Heart left ventricle (tissue), 16 donors: ENCODE measurements around the gene TCFL5. TPM values are rescaled to one million over a fixed set of nuclear protein-coding genes. Genes with fewer than 3 reads are reported as not detected.

ENCODE experiments used
- ATAC-seq, 4 donors: fragments of 200-7000 bp; cut with Tn5 transposase; one replicate each; pipeline ENCODE4 v1.9.1; 2020 to 2022; ENCODE audit warnings: moderate library complexity in 4 of 4, mild to moderate bottlenecking in 3 of 4, moderate number of reproducible peaks in 1 of 4
- DNase-seq, 5 donors: peaks; one replicate each; pipeline ENCODE4 v3.0.0-alpha.2; 2020
- H3K27ac ChIP-seq, 12 donors: fragments of 200-600 bp; sonication (generic) in 4 of 12; one replicate each; pipeline versions ENCODE4 v1.5.0 to v1.8.0; 2016 to 2022; ENCODE audit warnings: mild to moderate bottlenecking in 2 of 12
- H3K27me3 ChIP-seq, 9 donors: fragments of 200-600 bp; sonication (generic) in 2 of 9; one replicate each; pipeline versions ENCODE4 v1.5.1 to v1.8.0; 2016 to 2022; ENCODE audit warnings: mild to moderate bottlenecking in 3 of 9
- H3K36me3 ChIP-seq, 9 donors: fragments of 200-600 bp; sonication (generic) in 2 of 9; one replicate each; pipeline versions ENCODE4 v1.5.0 to v1.8.0; 2018 to 2022; ENCODE audit warnings: mild to moderate bottlenecking in 2 of 9
- H3K4me1 ChIP-seq, 12 donors: fragments of 200-600 bp; sonication (generic) in 4 of 12; one replicate each; pipeline versions ENCODE4 v1.5.0 to v1.8.0; 2016 to 2022; ENCODE audit warnings: mild to moderate bottlenecking in 3 of 12
- H3K4me3 ChIP-seq, 12 donors: fragments of 200-600 bp; sonication (generic) in 4 of 12; one replicate each; pipeline versions ENCODE4 v1.5.0 to v1.8.0; 2017 to 2022; ENCODE audit warnings: mild to moderate bottlenecking in 9 of 12, moderate library complexity in 4 of 12
- H3K9me3 ChIP-seq, 12 donors: fragments of 200-600 bp; sonication (generic) in 4 of 12; one replicate each; pipeline versions ENCODE4 v1.5.0 to v1.8.0; 2016 to 2022; ENCODE audit warnings: mild to moderate bottlenecking in 1 of 12
- CTCF ChIP-seq, 12 donors: fragments of 200-600 bp; sonication (generic) in 4 of 12; IDR thresholded peaks; one replicate each; pipeline versions ENCODE4 v1.5.0 to v1.8.0; 2018 to 2022; ENCODE audit warnings: antibody characterized with exemption in 12 of 12, mild to moderate bottlenecking in 5 of 12
- POLR2A ChIP-seq, 2 donors: fragments of 450-650 bp; IDR thresholded peaks; one replicate each; pipeline ENCODE4 v1.6.1; 2017; ENCODE audit warnings: antibody characterized with exemption in 2 of 2, mild to moderate bottlenecking in 2 of 2, moderate library complexity in 2 of 2
- WGBS, 4 donors: extraction: QIAGEN DNeasy Blood & Tissue Kit in 2 of 4; methylation state at CpG; one replicate each; pipeline versions ENCODE4 v1.1.5 to v1.1.7; 2013 to 2018; 5-methylcytosine and 5-hydroxymethylcytosine counted together
- intact Hi-C, 10 donors: fragments of 100-400 bp; cut with DNase I; formaldehyde crosslinking; loops; one replicate each; pipeline versions ENCODE4 v1.11.1 to v1.14.2; 2022
- polyA plus RNA-seq, 2 donors: library from polyadenylated mRNA; stranded (reverse); fragments of 200-250 nt; gene quantifications; one replicate each; pipeline ENCODE4 v1.2.3, GENCODE V29; 2013
- total RNA-seq, 9 donors: library from RNA; depleted of rRNA in 2 of 9; stranded (reverse); fragments of >200 nt in 2 of 9; fragmentation: NEBNext Ultra II Directional in 3 of 9; extraction: Animal tissue kit (Norgen Biotek cat#: 25700) in 3 of 9; gene quantifications; one replicate each; pipeline versions ENCODE4 v1.1.0 to v1.2.4, GENCODE V29; 2016 to 2023
- donor health status: ischemic (EF 13 %, LVEDD 7.1; RV severe dilation, severe dysfunction).
- donor health status: healthy with polysubstance abuse.
- donor health status: DM: no; HTN: yes; CAD: no.
- donor health status: DM: no; HTN: no; CAD: no.
- donor health status: ischemic (EF 25% LVEDD 6.9; RV normal size, moderate dysfunction).
- donor health status: ischemic (EF 25% LVEDD 5.7; RV mildly dilated, moderate dysfunction).
- donor health status: healthy.
- donor health status: DM: yes; HTN: yes; CAD: no.
- donor health status: ischemic (EF 35%, LVEDD 5.7; RV mildly dilated, moderate dysfunction).
- donor health status: nonischemic (EF 11% LVEDD 7.7; RV severe dilation, severe dysfunction).
- donor health status: DM: yes; HTN: yes; CAD: no.
- donor health status: PGD.
- donor health status: ischemic (EF 29% LVEDD 5.4; RV normal size, mild dysfunction).
- donor health status: nonischemic (EF 23%, LVEDD 6.1; RV moderate dilation, normal function).

Gene TCFL5
- total and polyA plus RNA-seq, 11 donors, result 2.5 to 8.2 (median 5.9) TPM

GRCh38 chr20:62846166-62846890 lies 15.3 kb downstream of the TCFL5 start:
- no peaks in the 10 kb centered on the region for H3K27me3 ChIP-seq
- DNase-seq (peak; percentile 64 to 82 (median 66)), ATAC-seq (peak in 3 of 4 donors; percentile 45 to 84 (median 66))
- no peak overlapping the region for H3K27ac ChIP-seq
- WGBS, 4 donors, result 83 to 89% (median 84%) methylated on average over 19 of the region's 19 CpGs
- H3K4me3 ChIP-seq, result no peak overlapping the region
- no peaks in the 10 kb centered on the region for H3K9me3 ChIP-seq
- no peaks in the 10 kb centered on the region for H3K4me1 ChIP-seq
- peaks cover 0 to 9% (median 3%) of the 10 kb centered on the region in 9 donors for H3K36me3 ChIP-seq
- TF ChIP-seq POLR2A (IDR thresholded peaks at IDR 0.05) (no peak), CTCF (IDR thresholded peaks at IDR 0.05) (no peak)
- intact Hi-C loops, result no loop called here

GRCh38 chr20:62845416-62846160 lies 16.0 kb downstream of the TCFL5 start:
- H3K4me1 ChIP-seq, result no peaks in the 10 kb centered on the region
- TF ChIP-seq POLR2A (IDR thresholded peaks at IDR 0.05) (no peak), CTCF (IDR thresholded peaks at IDR 0.05) (no peak)
- ATAC-seq (peak in 1 of 4 donors; percentile 54), DNase-seq (no peak)
- H3K27me3 ChIP-seq, result no peaks in the 10 kb centered on the region
- no peak overlapping the region for H3K27ac ChIP-seq
- H3K9me3 ChIP-seq, result no peaks in the 10 kb centered on the region
- H3K4me3 ChIP-seq, result no peak overlapping the region
- WGBS, 4 donors, result 86 to 93% (median 91%) methylated on average over 16 of the region's 16 CpGs
- H3K36me3 ChIP-seq, result peaks cover 0 to 5% (median 2%) of the 10 kb centered on the region in 9 donors
- intact Hi-C loops, result no loop called here

- intact Hi-C loops, result no loop called here
- no peak for DNase-seq
- 95 to 98% (median 97%) methylated on average over 7 of the region's 7 CpGs for WGBS, 4 donors
Observed at GRCh38 chr20:62844182-62844581, 17.4 kb downstream of the TCFL5 start.

More at GRCh38 chr20:62844182-62844581, 17.4 kb downstream of the TCFL5 start:
- H3K4me1 ChIP-seq, result no peaks in the 10 kb centered on the region
- H3K36me3 ChIP-seq, result peaks cover 0 to 5% (median 0%) of the 10 kb centered on the region in 9 donors
- no peaks in the 10 kb centered on the region for H3K27me3 ChIP-seq
- ATAC-seq, result no peak
- H3K9me3 ChIP-seq, result no peaks in the 10 kb centered on the region
- H3K4me3 ChIP-seq, result no peak overlapping the region
- no peak for TF ChIP-seq CTCF (IDR thresholded peaks at IDR 0.05)
- TF ChIP-seq POLR2A (IDR thresholded peaks at IDR 0.05), result no peak
- H3K27ac ChIP-seq, result no peak overlapping the region
